CD4-positive, alpha-beta T cell treated with Interferon alpha-2 for 1 hour (primary cell): Measurements from ENCODE around the gene UMAD1.
"Not testable (repeated sequence)": the region's sequence is repeated elsewhere in the genome, so short reads cannot be mapped to it uniquely, and the experiment has no call there.

Experiments
- DNase-seq, 2 donors: peaks; one replicate each; pipeline ENCODE4 v3.0.0-alpha.2; 2020 to 2022

The UMAD1 gene

GRCh38 chr7:7808156-7808555 lies 167.6 kb downstream of the UMAD1 start:
- no peak for DNase-seq

- no peak for DNase-seq
These were observed 168.1 kb downstream of the UMAD1 start for GRCh38 chr7:7808626-7809025.

- DNase-seq: no peak
These were observed 169.8 kb downstream of the UMAD1 start for GRCh38 chr7:7810380-7810779.

- no peak for DNase-seq
These were observed 170.3 kb downstream of the UMAD1 start for GRCh38 chr7:7810826-7811225.

GRCh38 chr7:7812112-7812511 lies 171.6 kb downstream of the UMAD1 start:
- no peak for DNase-seq

GRCh38 chr7:7815395-7815794 lies 174.8 kb downstream of the UMAD1 start:
- no peak for DNase-seq

GRCh38 chr7:7816084-7816483 lies 175.5 kb downstream of the UMAD1 start:
- DNase-seq: peak; percentile 7 to 49

GRCh38 chr7:7816816-7817536 lies 176.4 kb downstream of the UMAD1 start:
- no peak for DNase-seq

- DNase-seq: peak in 1 of 2 donors; percentile 28
These were observed 177.2 kb downstream of the UMAD1 start for GRCh38 chr7:7817748-7818147.

GRCh38 chr7:7818179-7818578 lies 177.6 kb downstream of the UMAD1 start:
- not testable (repeated sequence) for DNase-seq

- no peak for DNase-seq
These were observed 179.1 kb downstream of the UMAD1 start for GRCh38 chr7:7819442-7820247.

GRCh38 chr7:7820409-7820808 lies 179.9 kb downstream of the UMAD1 start:
- DNase-seq: no peak

GRCh38 chr7:7820939-7821338 lies 180.4 kb downstream of the UMAD1 start:
- DNase-seq: no peak

GRCh38 chr7:7821517-7821916 lies 181.0 kb downstream of the UMAD1 start:
- no peak for DNase-seq

- DNase-seq: not testable (repeated sequence)
These were observed 184.7 kb downstream of the UMAD1 start for GRCh38 chr7:7825294-7825693.

- DNase-seq: no peak
These were observed 189.1 kb downstream of the UMAD1 start for GRCh38 chr7:7829667-7830066.

- DNase-seq: no peak
These were observed 189.7 kb downstream of the UMAD1 start for GRCh38 chr7:7830122-7830878.

- no peak for DNase-seq
These were observed 192.0 kb downstream of the UMAD1 start for GRCh38 chr7:7832518-7832917.

GRCh38 chr7:7834761-7835160 lies 194.2 kb downstream of the UMAD1 start:
- no peak for DNase-seq

GRCh38 chr7:7841027-7841426 lies 200.5 kb downstream of the UMAD1 start:
- no peak for DNase-seq

- no peak for DNase-seq
These were observed 202.7 kb downstream of the UMAD1 start for GRCh38 chr7:7843240-7843639.

GRCh38 chr7:7843972-7844371 lies 203.4 kb downstream of the UMAD1 start:
- no peak for DNase-seq

- DNase-seq: peak in 1 of 2 donors; percentile 21
These were observed 207.7 kb downstream of the UMAD1 start for GRCh38 chr7:7848246-7848645.

GRCh38 chr7:7848892-7849291 lies 208.3 kb downstream of the UMAD1 start:
- no peak for DNase-seq
